ENCODE measurements around the gene GPHN. TPM values are rescaled to one million over a fixed set of nuclear protein-coding genes. Genes with fewer than 3 reads are reported as not detected.
"Not testable (repeated sequence)": the region's sequence is repeated elsewhere in the genome, so short reads cannot be mapped to it uniquely, and the experiment has no call there.

Gene GPHN
- total RNA-seq, 1 donor from 2014 or later = 24.4 TPM

DNA sequence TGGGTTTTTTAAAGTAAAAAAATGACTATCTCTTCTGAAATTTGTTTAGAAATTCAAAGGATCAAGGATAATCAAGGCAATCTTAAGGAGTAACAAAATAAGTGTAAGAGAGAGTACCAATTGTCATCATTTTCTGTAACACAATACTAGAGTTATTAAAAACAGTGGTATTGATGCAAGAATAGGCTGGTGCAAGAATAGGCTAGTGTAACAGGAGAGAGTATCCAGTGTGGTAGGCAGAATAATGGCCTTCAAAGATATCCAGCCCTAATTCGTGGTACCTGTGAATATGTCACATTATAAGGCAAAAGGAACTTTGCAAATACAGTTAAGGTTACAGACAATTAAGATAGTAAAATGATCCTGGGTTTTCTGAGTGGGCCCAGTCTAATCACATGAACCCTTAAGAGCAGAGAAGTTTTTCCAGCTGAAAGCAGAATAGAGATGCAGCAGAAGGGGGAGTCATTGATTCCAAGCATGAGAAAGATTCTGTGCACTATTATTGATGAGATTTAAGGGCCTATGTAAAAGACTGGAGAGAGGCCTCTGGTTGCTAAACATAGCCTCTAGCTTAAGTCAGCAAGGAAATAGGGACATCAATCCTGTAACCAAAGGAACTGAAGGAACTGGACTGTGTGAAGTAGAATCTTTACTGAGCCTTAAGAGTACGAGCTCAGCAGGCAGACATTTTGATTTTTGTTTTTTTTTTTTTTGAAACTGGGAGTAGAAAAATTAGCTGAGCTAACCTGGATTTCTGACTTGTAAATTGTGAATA lies 134.1 kb downstream of the GPHN start:
- DNase-seq (ENCODE audit: low spot score) (no peak), ATAC-seq (no peak)
- intact Hi-C loops (cut with DNase I) = no loop called here

DNA sequence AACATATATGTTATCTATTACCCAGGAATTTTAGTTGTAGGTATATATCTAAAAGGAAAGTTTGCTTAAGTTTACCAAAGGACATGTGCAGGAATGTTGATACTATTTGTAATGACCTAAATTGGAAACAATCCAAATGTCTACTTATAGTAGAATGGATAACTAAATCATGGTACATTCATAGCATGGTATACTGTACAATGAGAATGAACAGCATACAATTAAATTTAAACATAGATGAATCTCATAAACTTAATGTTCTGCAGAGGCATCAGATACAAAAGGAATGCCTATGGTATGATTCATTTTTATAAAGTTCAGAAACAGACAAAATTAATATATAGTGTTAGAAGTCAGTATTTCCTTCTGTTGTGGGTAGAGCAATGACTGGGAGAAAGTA lies 135.4 kb downstream of the GPHN start:
- no peak for ATAC-seq

DNA sequence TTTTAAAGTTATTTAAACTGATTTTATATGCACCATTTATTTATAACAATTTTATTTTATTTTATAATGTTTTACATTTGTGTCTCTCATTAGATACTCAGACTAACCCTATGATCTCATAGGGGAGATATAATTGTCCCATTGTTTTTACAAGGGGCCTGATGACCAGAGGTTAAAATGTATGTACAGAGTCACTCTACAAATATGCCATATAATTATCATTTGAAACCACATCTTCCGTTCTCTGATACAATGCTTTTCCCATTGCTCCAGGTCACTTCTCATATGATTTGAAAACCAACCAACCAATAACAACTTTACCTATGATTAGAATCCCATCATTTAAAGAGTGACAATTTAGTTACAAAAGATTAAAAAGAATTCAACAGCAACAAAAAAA lies 137.8 kb downstream of the GPHN start:
- no peak for DNase-seq (ENCODE audit: low spot score)
- intact Hi-C loops (cut with DNase I) = no loop called here
- ATAC-seq = no peak

More for the DNA sequence above, 135.4 kb downstream of the GPHN start:
- DNase-seq (ENCODE audit: low spot score) = no peak
- intact Hi-C loops (cut with DNase I) = no loop called here

DNA sequence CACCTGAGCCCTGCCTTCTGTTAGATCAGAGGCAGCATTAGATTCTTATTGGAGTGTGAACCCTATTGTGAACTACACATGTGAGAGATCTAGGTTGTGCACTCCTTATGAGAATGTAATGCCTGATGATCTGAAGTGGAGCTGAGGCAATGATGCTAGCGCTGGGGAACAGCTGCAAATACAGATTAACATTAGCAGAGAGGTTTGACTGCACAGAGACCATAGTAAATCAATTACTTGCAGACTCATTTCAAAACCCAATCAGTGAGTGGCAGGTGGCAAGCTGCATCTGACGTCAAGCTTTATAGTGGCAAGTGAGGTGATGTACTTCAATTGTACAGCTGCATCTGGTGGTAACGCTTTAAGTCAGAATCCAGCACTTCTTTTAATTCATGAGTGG lies 141.6 kb downstream of the GPHN start:
- ATAC-seq (no peak), DNase-seq (ENCODE audit: low spot score) (no peak)
- intact Hi-C loops (cut with DNase I) = no loop called here

DNA sequence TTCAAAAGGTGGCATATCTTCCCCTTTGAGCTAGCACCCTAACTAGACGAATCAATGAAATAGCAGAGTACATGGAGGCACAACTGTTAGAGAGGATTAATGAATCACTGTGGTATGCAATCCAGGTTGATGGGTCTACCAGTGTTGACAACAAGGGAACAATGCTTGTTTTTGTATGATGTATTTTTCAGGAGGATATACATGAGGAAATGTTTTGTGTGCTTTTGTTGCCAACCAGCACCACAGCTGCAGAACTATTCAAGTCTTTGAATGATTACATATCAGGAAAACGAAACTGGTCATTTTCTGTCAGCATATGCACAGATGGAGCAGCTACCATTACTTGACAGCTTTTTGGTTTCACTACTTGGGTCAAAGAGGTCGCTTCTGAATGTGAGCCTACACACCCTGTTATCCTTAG lies 142.6 kb downstream of the GPHN start:
- DNase-seq (ENCODE audit: low spot score) (no peak), ATAC-seq (no peak)
- intact Hi-C loops (cut with DNase I) = no loop called here

DNA sequence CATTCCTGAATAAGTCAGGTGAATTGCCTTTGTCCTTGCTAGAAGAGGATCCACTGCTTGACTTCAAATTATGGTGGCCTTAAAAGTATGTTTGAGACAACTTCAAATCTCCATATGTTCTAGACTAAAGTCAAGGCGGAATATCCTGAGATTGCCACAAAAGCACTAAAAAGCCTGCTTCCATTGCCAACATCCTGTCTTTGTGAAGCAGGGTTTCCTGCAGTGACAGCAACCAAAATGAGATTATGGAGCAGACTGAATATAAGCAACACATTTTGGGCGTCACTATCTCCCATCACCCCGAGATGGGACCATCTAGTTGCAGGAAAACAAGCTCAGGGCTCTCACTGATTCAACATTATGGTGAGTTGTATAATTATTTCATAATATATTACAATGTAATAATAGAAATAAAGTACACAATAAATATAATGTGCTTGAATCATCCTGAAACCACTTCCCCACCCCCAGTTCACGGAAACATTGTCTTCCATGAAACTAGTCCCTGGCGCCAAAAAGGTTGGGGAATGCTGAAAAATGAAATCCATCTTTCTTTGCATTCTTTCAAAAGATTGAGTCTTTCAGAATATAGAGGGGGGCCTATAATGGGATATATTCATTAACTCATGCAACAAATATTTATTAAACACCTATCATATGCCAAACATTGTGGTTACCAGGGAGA lies 143.7 kb downstream of the GPHN start:
- DNase-seq (ENCODE audit: low spot score) (no peak), ATAC-seq (no peak)
- intact Hi-C loops (cut with DNase I) = no loop called here

DNA sequence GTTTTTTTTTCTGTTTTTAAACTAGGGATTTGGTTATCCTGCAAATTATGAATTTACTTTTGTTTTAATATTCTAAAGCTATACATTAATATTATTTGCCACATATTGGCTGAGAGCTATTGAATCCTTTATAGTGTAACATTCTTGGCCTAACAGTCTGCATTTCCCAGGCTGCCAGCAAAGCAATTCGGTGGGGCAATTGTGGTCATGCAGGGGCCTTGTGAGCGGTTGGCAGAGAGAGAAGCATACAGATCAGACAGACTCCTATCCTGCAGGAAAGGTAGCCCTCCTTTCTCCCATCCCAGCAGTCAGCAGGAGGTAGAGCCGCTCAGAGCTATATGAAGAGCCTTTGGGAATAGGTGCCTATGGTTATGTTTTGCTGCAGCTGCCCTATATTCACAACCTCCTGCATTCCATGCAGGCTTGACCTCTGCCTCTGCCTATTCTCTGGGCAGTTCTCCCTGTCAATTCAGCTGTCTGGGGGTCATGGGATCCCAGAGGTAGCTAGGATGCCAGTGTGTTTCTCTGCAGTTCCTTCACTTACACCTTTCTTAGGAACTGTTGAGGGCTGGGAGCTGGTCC lies 144.7 kb downstream of the GPHN start:
- ATAC-seq = no peak
- intact Hi-C loops (cut with DNase I) = no loop called here
- no peak for DNase-seq (ENCODE audit: low spot score)

DNA sequence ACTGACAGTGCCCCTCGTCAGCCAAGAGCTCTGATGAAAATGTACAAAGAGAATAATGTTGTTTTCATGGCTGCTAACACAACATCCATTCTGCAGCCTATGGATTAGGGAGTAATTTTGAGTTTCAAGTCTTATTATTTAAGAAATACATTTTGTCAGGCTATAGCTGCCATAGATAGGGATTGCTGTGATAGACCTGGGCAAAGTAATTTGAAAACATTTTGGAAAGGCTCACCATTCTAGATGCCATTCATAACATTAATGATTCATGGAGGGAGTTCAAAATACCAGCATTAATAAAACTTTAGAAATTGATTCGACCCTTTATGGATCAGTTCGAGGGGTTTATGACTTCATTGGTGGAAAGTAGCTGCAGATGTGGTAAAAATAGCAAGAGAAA lies 149.8 kb downstream of the GPHN start:
- ATAC-seq (no peak), DNase-seq (ENCODE audit: low spot score) (no peak)
- intact Hi-C loops (cut with DNase I) = no loop called here

DNA sequence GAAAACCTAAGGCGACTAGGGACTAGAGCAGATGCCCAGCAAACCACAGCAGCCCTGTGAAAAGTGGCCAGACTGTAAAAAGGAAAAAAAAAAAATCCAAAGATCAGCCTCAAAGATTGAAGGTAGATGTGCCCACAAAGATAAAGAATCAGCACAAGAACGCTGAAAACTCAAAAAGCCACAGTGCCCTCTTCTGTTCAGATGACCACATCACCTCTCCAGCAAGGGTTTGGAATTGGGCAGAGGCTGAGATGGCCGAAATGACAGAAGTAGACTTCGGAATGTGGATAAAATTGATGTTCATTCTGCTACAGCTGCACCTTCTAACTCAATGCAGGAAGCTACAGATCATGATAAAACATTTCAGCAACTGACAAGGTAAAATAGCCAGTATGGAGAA lies 154.4 kb downstream of the GPHN start:
- intact Hi-C loops (cut with DNase I) = no loop called here
- ATAC-seq = no peak
- DNase-seq (ENCODE audit: low spot score) = no peak

DNA sequence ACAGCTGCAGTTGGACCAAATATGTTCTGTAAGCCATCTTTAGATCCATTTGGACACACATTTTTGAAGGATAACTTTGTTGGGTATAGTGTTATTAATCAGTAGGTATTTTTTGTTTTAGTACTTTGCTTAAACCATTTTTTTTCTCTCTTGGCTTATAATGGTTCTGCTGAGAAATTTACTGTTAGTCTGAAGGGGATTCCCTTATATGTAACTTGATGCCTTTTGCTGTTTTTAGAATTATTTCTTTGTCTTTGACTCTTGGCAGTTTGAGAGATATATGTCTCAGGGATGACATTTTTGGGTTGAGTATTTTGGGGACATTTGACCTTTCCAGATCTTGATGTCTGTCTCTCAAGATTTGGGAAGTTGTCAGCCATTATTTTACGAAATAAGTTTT lies 169.8 kb downstream of the GPHN start:
- ATAC-seq (no peak), DNase-seq (ENCODE audit: low spot score) (no peak)
- intact Hi-C loops (cut with DNase I) = no loop called here

DNA sequence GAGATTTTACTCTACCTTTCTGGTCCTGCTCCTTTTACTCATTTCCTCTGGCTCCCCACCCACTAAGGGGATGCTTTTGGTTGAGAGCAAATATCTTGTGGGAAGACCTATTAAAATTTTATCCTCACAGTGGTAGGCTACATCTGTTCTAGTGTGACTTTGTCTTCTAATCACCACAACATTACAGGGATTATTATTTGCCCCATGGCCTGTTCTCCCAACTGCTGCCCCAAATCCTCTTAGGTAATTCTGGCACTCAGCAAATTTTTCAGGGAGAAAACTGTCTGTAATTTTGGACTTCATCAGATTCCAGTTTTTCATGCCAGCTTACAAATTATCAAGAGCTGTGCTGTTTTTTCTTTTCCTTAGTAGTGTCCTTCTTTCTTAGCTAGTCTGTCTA lies 172.3 kb downstream of the GPHN start:
- ATAC-seq = no peak
- DNase-seq (ENCODE audit: low spot score) = no peak
- intact Hi-C loops (cut with DNase I) = no loop called here

DNA sequence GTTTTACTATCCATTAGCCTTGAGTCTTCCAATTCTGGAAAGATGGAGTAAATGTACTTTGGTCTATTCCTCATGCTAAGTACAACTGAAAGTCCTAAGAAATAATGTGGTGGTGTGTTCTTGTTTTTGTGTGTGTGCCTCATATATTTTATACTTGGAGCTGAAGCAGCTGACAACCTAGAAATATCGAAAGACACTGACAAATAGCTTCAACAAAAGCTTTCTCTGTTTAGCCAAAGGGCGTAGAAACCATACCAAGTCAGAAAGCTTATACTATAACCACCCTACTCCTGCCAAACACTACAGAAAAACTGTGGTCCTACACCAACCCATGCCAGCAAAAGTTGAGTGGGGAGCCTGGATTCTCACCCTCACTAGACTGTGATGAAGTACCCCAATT lies 188.4 kb downstream of the GPHN start:
- intact Hi-C loops (cut with DNase I) = no loop called here
- DNase-seq (ENCODE audit: low spot score) (no peak), ATAC-seq (no peak)

DNA sequence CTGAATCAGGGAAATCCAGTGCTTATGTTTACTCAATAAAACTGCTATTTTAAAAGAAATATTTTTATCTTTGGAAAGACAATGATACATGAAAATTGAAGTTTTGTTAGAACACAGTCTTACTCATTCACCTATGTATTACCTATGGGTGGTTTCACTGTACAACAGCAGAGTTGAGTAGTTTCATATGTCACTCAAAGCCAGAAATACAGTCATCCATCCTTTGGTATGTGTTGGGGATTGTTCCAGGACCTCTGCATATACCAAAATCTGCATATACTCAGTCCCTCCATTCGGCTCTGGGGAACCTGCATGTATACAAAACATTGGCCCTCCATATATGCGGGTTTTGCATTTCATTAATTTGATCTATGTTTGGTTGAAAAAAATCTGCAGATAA lies 190.6 kb downstream of the GPHN start:
- intact Hi-C loops (cut with DNase I) = no loop called here
- no peak for ATAC-seq

DNA sequence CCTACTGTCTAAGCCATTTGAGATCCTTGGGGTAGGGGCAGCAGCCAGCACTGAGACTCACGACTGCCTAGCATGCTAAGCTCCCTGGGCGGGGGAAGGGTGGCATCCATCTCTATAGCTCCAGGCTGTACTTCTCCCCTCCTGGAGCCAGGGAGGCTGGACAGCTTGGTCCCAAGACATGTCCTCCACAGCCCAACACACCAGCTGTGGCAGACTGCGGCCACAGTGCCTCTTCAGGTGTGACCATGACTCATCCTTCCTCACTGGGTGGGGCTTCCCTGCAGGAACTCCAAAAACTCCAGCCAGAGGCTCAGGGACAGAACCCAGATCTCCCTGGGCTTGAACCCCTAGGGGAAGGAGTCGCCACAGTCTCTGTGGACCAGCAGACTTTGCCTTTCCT lies 193.9 kb downstream of the GPHN start:
- ATAC-seq = no peak
- intact Hi-C loops (cut with DNase I) = no loop called here
- no peak for DNase-seq (ENCODE audit: low spot score)

More for the DNA sequence above, 190.6 kb downstream of the GPHN start:
- no peak for DNase-seq (ENCODE audit: low spot score)

DNA sequence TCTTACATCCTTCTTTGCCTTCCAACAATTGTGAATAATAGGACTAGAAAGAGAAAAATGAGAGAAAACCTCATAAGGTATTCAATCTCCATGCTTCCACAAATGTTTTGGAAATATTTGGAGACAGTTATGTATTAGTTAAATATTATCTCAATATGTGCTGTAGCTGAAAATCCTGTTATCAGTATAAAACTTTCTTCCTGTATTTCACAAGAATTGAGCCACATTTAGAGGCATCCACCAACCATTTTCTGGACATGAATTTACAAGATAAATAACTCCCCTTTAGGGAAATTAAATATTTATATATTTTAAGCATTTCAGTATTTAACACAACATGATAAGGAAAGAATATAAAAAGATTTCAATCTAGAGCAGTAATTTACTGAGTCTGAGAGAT lies 200.3 kb downstream of the GPHN start:
- intact Hi-C loops (cut with DNase I) = no loop called here
- no peak for ATAC-seq
- DNase-seq (ENCODE audit: low spot score) = no peak

DNA sequence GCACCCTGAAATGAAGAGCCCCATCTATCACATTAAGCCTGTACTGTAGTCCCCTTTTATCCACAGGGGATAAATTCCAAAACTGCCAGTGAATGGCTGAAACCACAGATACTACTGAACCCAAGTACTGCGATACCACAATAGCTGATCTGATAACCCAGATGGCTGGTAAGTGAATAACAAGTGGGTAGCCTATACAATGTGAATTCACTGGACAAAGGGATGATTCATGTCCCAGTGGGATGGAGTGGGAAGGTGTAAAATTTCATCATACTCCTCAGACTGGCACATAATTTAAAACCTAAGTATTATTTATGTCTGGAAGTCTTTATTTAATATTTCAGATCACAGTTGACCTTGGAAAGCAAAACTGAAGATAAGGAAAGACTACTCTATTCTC lies 201.3 kb downstream of the GPHN start:
- no peak for ATAC-seq
- intact Hi-C loops (cut with DNase I) = no loop called here
- no peak for DNase-seq (ENCODE audit: low spot score)

DNA sequence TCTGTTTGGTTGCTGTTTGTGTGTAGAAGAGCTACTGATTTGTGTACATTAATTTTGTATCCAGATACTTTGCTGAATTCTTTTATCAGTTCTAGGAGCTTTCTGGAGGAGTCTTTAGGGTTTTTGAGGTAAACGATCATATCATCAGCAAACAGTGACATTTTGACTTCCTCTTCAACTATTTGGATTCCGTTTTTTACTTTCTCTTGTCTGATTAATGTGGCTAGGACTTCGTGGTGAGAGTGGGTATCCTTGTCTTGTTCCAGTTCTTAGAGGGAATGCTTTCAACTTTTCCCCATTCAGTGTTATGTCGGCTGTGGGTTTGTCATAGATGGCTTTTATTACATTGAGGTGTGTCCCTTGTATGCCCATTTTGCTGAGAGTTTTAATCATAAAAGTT lies 206.3 kb downstream of the GPHN start:
- ATAC-seq; intact Hi-C loops (cut with DNase I); DNase-seq (ENCODE audit: low spot score): not testable (repeated sequence)

DNA sequence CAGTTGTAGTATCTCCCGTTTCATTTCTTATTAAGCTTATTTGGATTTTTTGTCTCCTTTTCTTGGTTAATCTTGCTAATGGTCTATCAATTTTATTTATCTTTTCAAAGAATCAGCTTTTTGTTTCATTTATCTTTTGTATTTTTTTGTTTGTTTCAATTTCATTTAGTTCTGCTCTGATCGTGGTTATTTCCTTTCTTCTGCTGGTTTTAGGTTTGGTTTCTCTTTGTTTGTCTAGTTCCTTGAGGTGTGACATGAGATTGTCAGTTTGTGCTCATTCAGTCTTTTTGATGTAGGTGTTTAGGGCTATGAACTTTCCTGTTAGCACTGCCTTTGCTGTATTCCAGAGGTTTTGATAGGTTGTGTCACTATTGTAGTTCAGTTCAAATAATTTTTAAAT lies 207.4 kb downstream of the GPHN start:
- intact Hi-C loops (cut with DNase I) = loop anchor here (5.0 kb wide), 1 partner anchor 552 kb away; no protein-coding TSS in a partner anchor
- not testable (repeated sequence) for DNase-seq (ENCODE audit: low spot score)

DNA sequence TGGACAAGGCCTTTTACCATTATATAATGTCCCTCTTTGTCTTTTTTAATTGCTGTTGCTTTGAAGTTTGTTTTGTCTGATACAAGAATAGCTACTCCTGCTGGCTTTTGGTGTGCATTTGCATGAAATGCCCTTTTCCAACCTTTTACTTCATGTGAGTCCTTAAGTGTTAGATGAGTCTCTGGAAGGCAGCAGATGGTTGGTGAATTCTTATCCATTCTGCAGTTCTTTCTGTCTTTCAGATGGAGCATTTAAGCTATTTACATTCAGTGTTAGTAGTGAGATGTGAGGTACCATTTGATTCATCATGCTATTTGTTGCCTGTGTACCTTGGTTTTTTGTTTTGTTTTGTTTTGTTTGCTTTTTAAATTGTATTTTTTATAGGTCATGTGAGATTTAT lies 208.3 kb downstream of the GPHN start:
- intact Hi-C loops (cut with DNase I) = loop anchor here (5.0 kb wide), 1 partner anchor 551 kb away; no protein-coding TSS in a partner anchor
- DNase-seq (ENCODE audit: low spot score) = no peak
- no peak for ATAC-seq

More for the DNA sequence above, 207.4 kb downstream of the GPHN start:
- ATAC-seq = not testable (repeated sequence)

DNA sequence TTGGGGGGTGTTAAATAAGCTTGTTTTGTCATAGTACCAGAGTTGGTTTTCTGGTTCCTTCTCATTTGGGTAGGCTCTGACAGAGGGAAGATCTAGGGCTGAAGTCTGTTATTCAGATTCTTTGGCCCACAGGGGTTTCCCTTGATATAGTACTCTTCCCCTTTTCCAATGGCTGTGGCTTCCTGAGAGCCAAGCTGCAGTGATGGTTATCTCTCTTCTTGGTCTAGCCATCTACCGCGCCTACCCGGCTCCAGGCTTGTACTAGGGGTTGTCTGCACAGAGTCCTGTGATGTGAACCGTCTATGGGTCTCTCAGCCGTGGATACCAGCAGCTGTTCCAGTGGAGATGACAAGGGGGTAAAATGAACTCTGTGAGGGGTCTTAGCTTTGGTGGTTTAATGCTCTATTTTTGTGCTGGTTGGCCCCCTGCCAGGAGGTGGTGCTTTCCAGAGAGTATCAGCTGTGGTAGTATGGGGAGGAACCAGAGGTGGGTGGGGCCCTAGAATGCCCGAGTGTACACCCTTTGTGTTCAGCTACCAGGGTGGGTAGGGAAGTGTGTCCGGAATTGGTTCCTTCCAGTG lies 209.7 kb downstream of the GPHN start:
- DNase-seq (ENCODE audit: low spot score) (no peak), ATAC-seq (no peak)
- intact Hi-C loops (cut with DNase I) = loop anchor here (5.0 kb wide), 1 partner anchor 550 kb away; no protein-coding TSS in a partner anchor

Data from sciatic nerve (tissue), 2 donors.